HEK293 (cell line): ENCODE data around the gene KYAT1.

Source experiments
- SETDB1 ChIP-seq: IDR thresholded peaks from one replicate; pipeline ENCODE4 v1.6.1; 2017; ENCODE audit warnings: mild to moderate bottlenecking, low read length, moderate library complexity, mixed read lengths; ENCODE audit not compliant: insufficient read length
- ZNF416 ChIP-seq: fragments of 450-650 bp; formaldehyde crosslinking; IDR thresholded peaks from 2 replicates; pipeline ENCODE4 v1.5.1; 2016; ENCODE audit warnings: missing biosample characterization, missing genetic modification characterization

DNA sequence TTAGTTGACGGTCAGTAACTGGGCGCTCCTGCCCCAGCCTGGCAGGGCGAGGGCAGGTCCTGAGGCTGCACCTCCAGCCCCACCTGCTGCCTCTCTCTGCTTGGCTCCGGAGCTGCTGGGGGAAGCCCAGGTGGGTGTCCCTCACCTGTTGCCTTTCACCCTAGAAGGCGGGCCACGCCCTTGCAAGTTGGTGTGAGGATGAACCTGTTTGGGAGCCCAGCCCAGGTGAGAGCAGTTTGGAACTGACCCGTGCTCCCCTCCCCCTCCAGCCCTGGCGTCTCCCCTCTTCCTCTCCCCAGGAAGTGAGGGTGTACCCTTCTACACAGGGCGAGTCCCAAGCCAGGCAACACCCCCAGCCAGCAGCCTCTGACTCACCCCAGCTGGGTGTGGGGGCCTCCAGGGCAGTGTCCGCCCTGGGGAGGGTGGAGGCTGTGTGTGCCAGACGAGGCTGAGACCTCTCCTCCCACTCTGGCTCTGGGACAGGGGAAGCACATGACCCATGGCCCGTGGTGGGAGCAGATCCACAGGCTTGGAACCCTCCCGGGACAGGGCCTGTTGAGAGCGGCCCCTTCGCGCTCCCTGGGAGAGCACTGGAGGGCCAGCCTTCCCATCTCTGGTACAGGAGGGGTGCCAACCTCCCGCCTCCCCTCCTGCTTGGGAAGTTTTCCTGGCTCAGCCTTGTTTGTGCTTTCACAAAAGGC is 10.6 kb upstream of the KYAT1 start:
- TF ChIP-seq SETDB1 (no peak), ZNF416 (tag by site-specific recombination) (no peak)
